BLaER1 treated with 17β-estradiol and CSF1 and Interleukin-3, amounts not matched to agents 10 nM and 100 nM (cell line): ENCODE data around the gene RNF14.

Source experiments
- H3K27ac ChIP-seq, 11 experiments: shearing (Covaris generic); formaldehyde crosslinking; 2 replicates each; pipeline ENCODE4 v1.8.1; 2022
- H3K27me3 ChIP-seq, 11 experiments: shearing (Covaris generic); formaldehyde crosslinking; 2 replicates each; pipeline ENCODE4 v1.8.1; 2022
- H3K36me3 ChIP-seq, 11 experiments: shearing (Covaris generic); formaldehyde crosslinking; 2 replicates each; pipeline ENCODE4 v1.8.1; 2022
- H3K4me1 ChIP-seq, 10 experiments: shearing (Covaris generic); formaldehyde crosslinking; 2 replicates each; pipeline ENCODE4 v1.8.1; 2022
- H3K4me2 ChIP-seq, 11 experiments: shearing (Covaris generic); formaldehyde crosslinking; 2 replicates each; pipeline ENCODE4 v1.8.1; 2022
- H3K4me3 ChIP-seq, 10 experiments: shearing (Covaris generic); formaldehyde crosslinking; 2 replicates each; pipeline ENCODE4 v1.8.1; 2022
- H3K9ac ChIP-seq, 11 experiments: shearing (Covaris generic); formaldehyde crosslinking; 2 replicates each; pipeline ENCODE4 v1.8.1; 2022
- H3K9me3 ChIP-seq, 11 experiments: shearing (Covaris generic); formaldehyde crosslinking; replicated peaks in 1 of 11; 2 replicates each; pipeline ENCODE4 v1.8.1; 2022
- H4K20me1 ChIP-seq, 11 experiments: shearing (Covaris generic); formaldehyde crosslinking; 2 replicates each; pipeline ENCODE4 v1.8.1; 2022
- Cebpa-rat ChIP-seq, 11 experiments: shearing (Covaris generic); IDR thresholded peaks; 2 replicates each; pipeline ENCODE4 v1.8.1; 2022

RNF14 gene

DNA sequence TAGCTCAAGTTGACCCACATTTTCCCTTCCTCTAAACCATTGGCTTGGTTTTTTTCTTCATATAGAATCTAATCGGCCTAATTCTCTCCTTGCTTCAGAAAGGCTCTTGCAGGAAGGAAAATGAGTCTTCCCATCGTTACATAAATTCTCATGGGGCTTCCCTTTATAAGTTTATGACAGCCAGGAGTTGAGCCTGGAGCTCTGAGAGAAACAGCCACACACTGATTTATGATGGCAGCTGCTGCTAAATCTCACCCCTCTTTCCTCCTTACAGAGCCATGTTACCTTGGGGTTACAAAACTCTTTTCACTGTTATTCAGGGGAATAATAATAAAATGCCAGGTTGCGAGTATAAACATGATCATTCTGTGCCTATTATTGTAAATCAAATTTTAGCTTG lies 5.2 kb upstream of the RNF14 start:
- H3K4me2 ChIP-seq: peak overlapping the region in 10 of 11 experiments; percentile 2 to 63 (median 36); a peak in 17 of 22 replicates
- H3K4me1 ChIP-seq: peaks cover 45 to 50% (median 49%) of the 10 kb centered on the region in 10 experiments
- H3K27ac ChIP-seq: no peak overlapping the region
- H3K4me3 ChIP-seq: no peak overlapping the region
- H3K36me3 ChIP-seq: no peaks in the 10 kb centered on the region
- H3K9me3 ChIP-seq: no peaks in the 10 kb centered on the region
- H4K20me1 ChIP-seq: no peaks in the 10 kb centered on the region
- H3K9ac ChIP-seq: no peak overlapping the region
- H3K27me3 ChIP-seq: no peaks in the 10 kb centered on the region
- no peak for TF ChIP-seq Cebpa-rat (IDR thresholded peaks at IDR 0.05)

DNA sequence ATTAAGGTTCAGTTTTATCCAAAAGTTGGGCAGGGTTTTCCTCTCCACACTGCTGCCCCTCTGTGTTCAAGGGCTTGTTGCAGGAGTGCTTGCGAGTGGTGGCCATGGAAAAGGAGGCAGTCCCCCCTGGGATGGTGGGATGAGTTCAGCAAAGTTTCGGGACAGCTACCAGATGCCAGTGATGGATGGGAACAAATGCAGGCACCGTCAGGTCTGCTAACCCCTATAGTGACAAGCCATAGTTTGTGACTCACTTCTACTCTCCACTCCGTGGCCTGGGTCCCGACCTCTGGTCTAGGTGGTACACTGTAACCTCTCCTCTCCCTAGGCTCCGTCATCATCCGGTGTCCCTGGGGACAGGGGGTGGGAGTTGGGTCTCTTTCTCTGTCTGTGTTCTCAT lies 3.8 kb upstream of the RNF14 start:
- Histone ChIP-seq H3K4me2 (no peak overlapping the region), H4K20me1 (no peaks in the 10 kb centered on the region), H3K27ac (no peak overlapping the region)

DNA sequence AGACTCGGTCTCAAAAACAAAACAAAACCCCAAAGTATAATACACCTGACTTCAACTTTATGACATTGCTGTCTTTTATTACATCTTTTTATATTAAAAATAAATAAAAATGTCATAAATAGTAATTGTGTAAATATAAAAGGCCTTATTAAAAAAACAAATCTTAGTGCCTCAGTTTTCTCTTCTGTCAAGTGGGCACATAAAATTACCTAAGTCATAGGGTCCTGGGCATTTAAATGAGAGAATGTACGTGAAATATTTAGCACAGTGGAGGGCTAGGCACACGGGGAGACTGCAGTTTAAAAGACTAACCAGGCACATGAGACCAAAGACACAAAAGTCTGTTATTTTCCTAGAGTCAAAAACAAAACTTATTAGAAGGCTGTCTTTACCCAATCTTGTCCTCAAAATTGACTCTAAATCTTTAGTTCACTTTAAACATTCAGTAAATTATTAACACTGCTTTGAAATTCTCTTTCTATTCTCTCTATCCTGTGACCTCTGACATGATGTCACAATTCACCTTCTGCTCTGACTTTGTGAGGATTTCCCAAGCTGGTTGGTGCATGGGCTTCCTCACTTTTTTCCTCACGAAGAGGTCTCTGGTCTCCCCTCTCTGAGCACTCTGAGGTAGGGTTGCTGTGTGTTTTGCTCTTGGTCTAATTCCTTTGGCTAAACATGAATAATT lies 2.5 kb upstream of the RNF14 start:
- Histone ChIP-seq H4K20me1 (peaks cover 0 to 9% (median 0%) of the 10 kb centered on the region in 11 experiments; a peak in 2 of 22 replicates), H3K36me3 (peaks cover 0 to 5% (median 4%) of the 10 kb centered on the region in 11 experiments; a peak in 7 of 22 replicates), H3K27ac (no peak overlapping the region), H3K9ac (no peak overlapping the region), H3K9me3 (no peaks in the 10 kb centered on the region), H3K4me1 (peaks cover 35 to 42% (median 36%) of the 10 kb centered on the region in 10 experiments), H3K4me3 (no peak overlapping the region), H3K4me2 (no peak overlapping the region), H3K27me3 (no peaks in the 10 kb centered on the region)
- TF ChIP-seq Cebpa-rat (IDR thresholded peaks at IDR 0.05): no peak

More for the DNA sequence above, 3.8 kb upstream of the RNF14 start:
- no peak for TF ChIP-seq Cebpa-rat (IDR thresholded peaks at IDR 0.05)
- Histone ChIP-seq H3K9ac (no peak overlapping the region), H3K27me3 (no peaks in the 10 kb centered on the region), H3K36me3 (no peaks in the 10 kb centered on the region), H3K4me3 (no peak overlapping the region), H3K9me3 (no peaks in the 10 kb centered on the region), H3K4me1 (peaks cover 39 to 42% (median 40%) of the 10 kb centered on the region in 10 experiments)

DNA sequence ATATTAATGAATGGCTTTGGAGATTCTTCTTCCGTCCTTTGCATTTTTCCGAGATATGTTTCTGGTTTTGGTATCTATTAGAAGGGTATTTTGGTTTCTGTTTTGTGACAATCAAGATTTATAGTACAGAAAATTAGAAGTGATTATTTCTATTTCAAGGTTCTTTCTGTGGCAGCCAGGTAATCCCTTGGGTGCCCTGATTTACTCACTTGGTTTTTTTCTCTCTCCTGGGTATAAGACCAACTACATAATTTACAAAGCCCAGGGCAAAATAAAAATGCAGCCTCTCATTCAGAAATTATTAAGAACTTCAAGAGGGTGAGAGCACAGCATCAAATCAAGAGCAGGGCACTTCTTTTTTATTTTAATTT lies 2.0 kb upstream of the RNF14 start:
- Histone ChIP-seq H4K20me1 (peaks cover 0 to 9% (median 0%) of the 10 kb centered on the region in 11 experiments; a peak in 3 of 22 replicates), H3K36me3 (peaks cover 0 to 10% (median 9%) of the 10 kb centered on the region in 11 experiments; a peak in 18 of 22 replicates), H3K4me2 (no peak overlapping the region), H3K4me3 (no peak overlapping the region), H3K9ac (no peak overlapping the region), H3K9me3 (no peaks in the 10 kb centered on the region), H3K4me1 (peaks cover 30 to 42% (median 33%) of the 10 kb centered on the region in 10 experiments), H3K27me3 (no peaks in the 10 kb centered on the region), H3K27ac (no peak overlapping the region)
- TF ChIP-seq Cebpa-rat (IDR thresholded peaks at IDR 0.05): no peak

DNA sequence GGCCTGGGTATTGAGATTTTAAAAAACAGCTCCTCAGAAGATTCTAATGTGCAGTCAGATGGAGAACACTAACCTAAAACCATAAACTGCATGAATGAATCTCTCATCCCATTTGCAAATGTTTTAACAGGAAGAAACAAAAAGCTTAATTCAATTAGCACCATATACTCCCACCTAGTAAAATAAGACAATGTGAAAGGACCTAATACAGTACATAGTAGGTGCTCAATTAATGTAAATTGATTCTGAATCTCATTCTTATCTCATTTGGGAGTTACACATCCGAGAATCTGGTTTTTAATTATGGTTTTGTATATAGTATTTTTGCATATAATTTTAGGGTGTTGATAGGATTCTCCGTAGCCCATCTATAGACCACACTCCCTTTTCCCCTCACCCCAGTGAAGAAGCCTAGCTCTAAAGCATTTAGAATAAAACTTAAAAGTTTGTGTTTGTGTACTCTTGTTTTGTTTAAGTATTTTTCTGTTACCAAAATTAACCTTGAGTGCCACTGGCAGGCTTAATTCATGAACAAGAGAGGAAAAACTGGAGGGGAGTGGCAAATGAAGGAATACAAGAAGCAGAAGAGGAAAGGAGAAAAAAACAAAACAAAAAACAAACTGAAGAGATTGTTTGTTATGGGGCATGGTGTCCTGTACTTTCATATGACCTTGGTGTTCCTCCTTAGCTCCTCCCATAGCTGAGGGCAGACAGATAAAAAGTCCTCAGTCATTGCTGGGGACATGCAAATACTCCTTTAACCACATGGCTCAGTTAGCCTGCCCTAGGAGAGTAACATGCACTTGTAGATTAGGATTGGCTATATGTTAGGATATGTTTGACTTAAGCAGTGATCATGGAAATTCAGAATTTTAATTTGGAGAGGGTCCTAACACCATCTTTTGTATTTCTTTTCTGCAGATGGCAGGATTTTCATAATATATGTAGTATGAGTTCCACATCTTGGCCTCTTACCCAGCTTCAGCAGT lies 1.2 kb downstream of the RNF14 start:
- no peaks in the 10 kb centered on the region for H3K27me3 ChIP-seq
- peak overlapping the region; percentile 91 to 98 (median 96) for H3K27ac ChIP-seq
- H3K9ac ChIP-seq: peak overlapping the region; percentile 87 to 99 (median 95)
- H3K4me2 ChIP-seq: peak overlapping the region; percentile 76 to 94 (median 89)
- H4K20me1 ChIP-seq: peaks cover 0 to 32% (median 0%) of the 10 kb centered on the region in 11 experiments; a peak in 4 of 22 replicates
- no peaks in the 10 kb centered on the region for H3K9me3 ChIP-seq
- peaks cover 20 to 32% (median 22%) of the 10 kb centered on the region in 10 experiments for H3K4me1 ChIP-seq
- peak overlapping the region; percentile 58 to 86 (median 73) for H3K4me3 ChIP-seq
- no peak for TF ChIP-seq Cebpa-rat (IDR thresholded peaks at IDR 0.05)
- peaks cover 30 to 41% (median 39%) of the 10 kb centered on the region in 11 experiments for H3K36me3 ChIP-seq

DNA sequence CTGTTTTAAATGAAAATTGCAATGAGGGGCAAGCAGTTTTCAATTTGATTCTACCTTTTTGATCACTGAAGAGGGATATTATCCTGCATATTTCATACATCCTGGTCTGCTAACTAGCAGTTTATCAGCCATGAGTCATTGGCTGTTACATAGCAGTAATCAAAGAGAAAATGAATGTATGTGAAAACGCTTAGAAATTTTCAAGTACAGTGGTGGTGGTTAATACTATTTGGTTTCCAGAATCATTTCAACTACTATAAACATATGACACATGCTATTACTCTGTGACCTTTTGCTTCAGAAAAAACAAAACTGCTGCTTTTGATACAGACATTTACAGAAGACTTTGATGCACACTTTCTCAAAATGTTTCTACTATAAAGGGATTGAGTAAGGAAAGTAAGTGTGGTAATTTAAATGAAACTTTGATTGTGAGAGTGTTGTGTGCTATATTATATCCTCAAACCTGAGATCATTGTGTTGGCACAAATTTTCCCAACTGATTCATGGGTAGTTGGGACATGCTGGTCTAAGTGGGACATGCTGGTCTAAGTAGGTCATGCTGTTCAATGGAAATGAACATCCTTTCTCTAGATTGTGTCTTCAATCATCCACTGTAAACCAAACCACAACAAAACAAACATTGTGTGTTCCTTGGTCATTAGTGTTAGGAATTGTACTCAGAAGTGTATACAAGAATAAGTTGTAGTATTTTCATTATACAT lies 5.1 kb downstream of the RNF14 start:
- Histone ChIP-seq H3K9me3 (no peaks in the 10 kb centered on the region), H3K4me2 (no peak overlapping the region), H3K4me1 (peaks cover 12 to 26% (median 15%) of the 10 kb centered on the region in 10 experiments), H4K20me1 (peaks cover 0 to 71% (median 5%) of the 10 kb centered on the region in 11 experiments; a peak in 11 of 22 replicates), H3K9ac (no peak overlapping the region), H3K27ac (no peak overlapping the region), H3K4me3 (no peak overlapping the region), H3K27me3 (no peaks in the 10 kb centered on the region), H3K36me3 (peaks cover 66 to 80% (median 77%) of the 10 kb centered on the region in 11 experiments)
- TF ChIP-seq Cebpa-rat (IDR thresholded peaks at IDR 0.05): no peak

DNA sequence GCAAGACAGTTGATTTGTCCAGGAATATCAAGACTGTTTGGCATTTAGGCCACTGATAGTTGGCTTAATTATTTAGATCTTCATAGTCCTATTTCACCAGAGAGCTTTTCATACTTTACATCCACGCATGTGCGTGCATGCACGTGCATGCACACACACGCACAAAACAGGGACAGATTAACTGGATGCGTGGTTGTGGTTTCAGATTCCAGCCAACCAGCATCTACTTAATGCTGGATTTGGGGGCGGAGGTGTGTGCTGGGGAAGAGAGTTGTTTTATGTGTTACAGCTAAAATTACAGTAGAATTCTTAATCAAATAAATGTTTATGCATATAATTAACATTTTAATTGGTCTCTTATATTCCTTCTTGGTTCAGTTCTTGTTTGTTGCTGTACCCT lies 7.3 kb downstream of the RNF14 start:
- H4K20me1 ChIP-seq: peaks cover 0 to 67% (median 6%) of the 10 kb centered on the region in 11 experiments; a peak in 12 of 22 replicates
- H3K4me2 ChIP-seq: no peak overlapping the region
- no peak overlapping the region for H3K27ac ChIP-seq
- H3K4me3 ChIP-seq: no peak overlapping the region
- H3K4me1 ChIP-seq: peaks cover 0 to 11% (median under 1%) of the 10 kb centered on the region in 10 experiments; a peak in 8 of 20 replicates
- H3K9ac ChIP-seq: no peak overlapping the region
- peaks cover 85 to 100% (median 97%) of the 10 kb centered on the region in 11 experiments for H3K36me3 ChIP-seq
- H3K9me3 ChIP-seq: no peaks in the 10 kb centered on the region
- no peak for TF ChIP-seq Cebpa-rat (IDR thresholded peaks at IDR 0.05)
- H3K27me3 ChIP-seq: no peaks in the 10 kb centered on the region

DNA sequence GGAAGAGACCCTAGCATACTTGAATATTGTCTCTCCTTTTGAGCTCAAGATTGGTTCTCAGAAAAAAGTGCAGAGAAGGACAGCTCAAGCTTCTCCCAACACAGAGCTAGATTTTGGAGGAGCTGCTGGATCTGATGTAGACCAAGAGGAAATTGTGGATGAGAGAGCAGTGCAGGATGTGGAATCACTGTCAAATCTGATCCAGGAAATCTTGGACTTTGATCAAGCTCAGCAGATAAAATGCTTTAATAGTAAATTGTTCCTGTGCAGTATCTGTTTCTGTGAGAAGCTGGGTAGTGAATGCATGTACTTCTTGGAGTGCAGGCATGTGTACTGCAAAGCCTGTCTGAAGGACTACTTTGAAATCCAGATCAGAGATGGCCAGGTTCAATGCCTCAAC lies 9.5 kb downstream of the RNF14 start:
- no peaks in the 10 kb centered on the region for H3K27me3 ChIP-seq
- H3K9ac ChIP-seq: no peak overlapping the region
- H3K9me3 ChIP-seq: no peaks in the 10 kb centered on the region
- H4K20me1 ChIP-seq: peaks cover 0 to 64% (median 6%) of the 10 kb centered on the region in 11 experiments; a peak in 12 of 22 replicates
- TF ChIP-seq Cebpa-rat (IDR thresholded peaks at IDR 0.05): no peak
- peaks cover 92 to 100% (median 98%) of the 10 kb centered on the region in 11 experiments for H3K36me3 ChIP-seq
- H3K27ac ChIP-seq: no peak overlapping the region
- H3K4me1 ChIP-seq: peaks cover 0 to 5% (median 0%) of the 10 kb centered on the region in 10 experiments; a peak in 2 of 20 replicates
- no peak overlapping the region for H3K4me3 ChIP-seq
- H3K4me2 ChIP-seq: no peak overlapping the region
